Measurements from ENCODE around the gene ULK4. TPM values are rescaled to one million over a fixed set of nuclear protein-coding genes. Genes with fewer than 3 reads are reported as not detected.
"Not testable (repeated sequence)": the region's sequence is repeated elsewhere in the genome, so short reads cannot be mapped to it uniquely, and the experiment has no call there.

The ULK4 gene
- total RNA-seq, 1 experiment from 2014 or later, result 7.3 TPM

DNA sequence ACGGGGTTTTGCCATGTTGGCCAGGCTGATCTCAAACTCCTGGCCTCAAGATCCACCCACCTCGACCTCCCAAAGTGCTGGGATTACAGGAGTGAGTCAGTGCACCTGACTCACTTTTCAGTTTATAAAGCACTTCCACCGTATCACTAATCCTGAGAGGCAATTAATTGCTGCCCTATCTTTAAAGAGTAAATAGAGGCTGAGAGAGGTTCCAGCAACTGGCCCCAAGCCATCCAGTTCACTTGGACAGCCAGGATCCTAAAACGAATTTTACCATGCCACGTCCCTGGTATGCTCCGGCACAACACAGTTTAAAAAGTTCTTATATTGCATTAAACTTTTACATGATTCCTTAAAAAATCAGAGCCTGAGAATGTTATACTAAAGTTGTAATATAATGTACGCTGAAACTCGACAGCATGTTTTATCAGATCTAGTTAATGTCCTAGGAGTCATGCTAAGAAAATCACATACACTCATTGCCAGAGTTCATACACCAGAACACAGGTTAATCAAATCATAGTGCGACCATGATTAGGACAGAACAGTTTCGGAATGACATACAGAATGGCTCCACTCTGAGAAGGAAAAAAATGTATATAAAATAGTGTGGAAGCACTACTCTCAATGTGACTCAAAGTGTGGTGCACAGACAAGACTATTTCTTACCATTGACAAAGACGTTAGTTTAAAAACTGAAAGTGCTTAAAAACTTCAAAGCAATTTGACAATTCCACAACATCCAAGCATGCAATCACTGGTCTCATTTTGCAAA lies 125.4 kb downstream of the ULK4 start:
- in situ Hi-C loops (cut with HindIII; ENCODE audit: low pct_unique_long_range_greater_than_20kb, low sequenced_read_pairs), result no loop called here
- no peak for DNase-seq (ENCODE audit: low read depth)

GRCh38 chr3:41833628-41834027 lies 128.3 kb downstream of the ULK4 start:
- in situ Hi-C loops (cut with HindIII; ENCODE audit: low pct_unique_long_range_greater_than_20kb, low sequenced_read_pairs), result no loop called here
- DNase-seq (ENCODE audit: low read depth), result no peak

GRCh38 chr3:41819236-41819635 lies 142.7 kb downstream of the ULK4 start:
- in situ Hi-C loops (cut with HindIII; ENCODE audit: low pct_unique_long_range_greater_than_20kb, low sequenced_read_pairs), result no loop called here
- no peak for DNase-seq (ENCODE audit: low read depth)

GRCh38 chr3:41808618-41809017 lies 153.3 kb downstream of the ULK4 start:
- DNase-seq (ENCODE audit: low read depth), result no peak
- in situ Hi-C loops (cut with HindIII; ENCODE audit: low pct_unique_long_range_greater_than_20kb, low sequenced_read_pairs), result no loop called here

DNA sequence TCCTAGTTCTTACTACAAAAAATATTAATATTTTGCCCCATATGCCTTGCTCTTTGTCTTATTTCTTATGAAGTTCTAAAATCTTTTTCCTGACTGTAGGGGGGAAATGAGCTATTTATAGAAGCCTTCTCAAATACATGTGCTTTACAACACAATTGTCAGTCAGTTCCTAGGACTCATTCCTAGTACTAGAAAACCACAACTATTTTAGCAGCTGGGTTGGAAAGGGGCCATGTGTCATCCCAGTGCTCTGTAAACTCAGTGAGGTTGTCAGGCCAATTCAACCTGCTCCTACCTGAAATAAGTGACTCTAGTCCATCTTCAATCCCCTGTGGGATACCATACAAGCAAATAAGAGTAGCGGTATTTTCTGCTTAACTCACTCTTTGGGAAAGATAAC lies 153.8 kb downstream of the ULK4 start:
- DNase-seq (ENCODE audit: low read depth), result no peak

GRCh38 chr3:41794748-41795589 lies 166.9 kb downstream of the ULK4 start:
- DNase-seq (ENCODE audit: low read depth), result no peak
- in situ Hi-C loops (cut with HindIII; ENCODE audit: low pct_unique_long_range_greater_than_20kb, low sequenced_read_pairs), result no loop called here

More for the DNA sequence above, 153.8 kb downstream of the ULK4 start:
- in situ Hi-C loops (cut with HindIII; ENCODE audit: low pct_unique_long_range_greater_than_20kb, low sequenced_read_pairs), result no loop called here

GRCh38 chr3:41792806-41793205 lies 169.1 kb downstream of the ULK4 start:
- in situ Hi-C loops (cut with HindIII; ENCODE audit: low pct_unique_long_range_greater_than_20kb, low sequenced_read_pairs), result no loop called here
- DNase-seq (ENCODE audit: low read depth), result no peak

DNA sequence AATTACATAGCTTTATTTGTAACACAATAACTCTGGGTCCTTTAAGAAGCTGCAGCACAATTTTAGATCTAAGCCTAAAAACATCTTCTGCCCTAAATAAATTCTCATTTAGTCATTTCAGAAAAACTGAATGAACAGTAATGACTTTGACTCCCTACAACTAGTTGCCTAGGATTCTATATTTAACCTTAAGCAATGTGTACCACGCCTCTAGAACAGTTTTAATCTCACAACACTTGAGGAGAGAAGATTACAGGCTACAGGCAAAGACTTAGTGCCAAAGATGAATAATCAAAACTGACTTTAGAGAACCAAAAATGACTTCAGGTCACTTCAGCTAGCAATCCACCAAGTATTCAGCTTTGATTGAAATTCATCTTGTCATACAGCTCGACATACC lies 192.8 kb downstream of the ULK4 start:
- in situ Hi-C loops (cut with HindIII; ENCODE audit: low pct_unique_long_range_greater_than_20kb, low sequenced_read_pairs), result no loop called here

DNA sequence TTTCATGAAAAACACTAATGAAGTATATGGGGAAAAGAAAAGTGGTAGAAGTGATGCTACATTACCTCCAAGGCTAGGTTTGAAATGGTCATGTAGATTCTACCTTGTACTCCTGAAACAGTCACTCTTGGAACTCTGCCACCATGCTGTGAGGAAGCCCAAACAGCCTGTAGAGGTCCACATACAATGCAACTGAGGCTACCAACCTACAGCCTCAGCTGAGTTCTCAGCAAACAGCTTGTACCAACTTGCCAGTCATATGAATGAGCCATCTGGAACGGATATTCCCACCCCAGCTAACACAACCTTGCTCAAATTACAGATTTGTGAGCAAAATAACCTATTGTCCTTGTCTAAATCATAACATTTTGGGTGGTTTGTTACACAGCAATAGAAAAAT lies 193.5 kb downstream of the ULK4 start:
- DNase-seq (ENCODE audit: low read depth), result no peak
- in situ Hi-C loops (cut with HindIII; ENCODE audit: low pct_unique_long_range_greater_than_20kb, low sequenced_read_pairs), result no loop called here

More for the DNA sequence above, 192.8 kb downstream of the ULK4 start:
- no peak for DNase-seq (ENCODE audit: low read depth)

GRCh38 chr3:41762867-41763266 lies 199.0 kb downstream of the ULK4 start:
- DNase-seq (ENCODE audit: low read depth); in situ Hi-C loops (cut with HindIII; ENCODE audit: low pct_unique_long_range_greater_than_20kb, low sequenced_read_pairs): not testable (repeated sequence)

DNA sequence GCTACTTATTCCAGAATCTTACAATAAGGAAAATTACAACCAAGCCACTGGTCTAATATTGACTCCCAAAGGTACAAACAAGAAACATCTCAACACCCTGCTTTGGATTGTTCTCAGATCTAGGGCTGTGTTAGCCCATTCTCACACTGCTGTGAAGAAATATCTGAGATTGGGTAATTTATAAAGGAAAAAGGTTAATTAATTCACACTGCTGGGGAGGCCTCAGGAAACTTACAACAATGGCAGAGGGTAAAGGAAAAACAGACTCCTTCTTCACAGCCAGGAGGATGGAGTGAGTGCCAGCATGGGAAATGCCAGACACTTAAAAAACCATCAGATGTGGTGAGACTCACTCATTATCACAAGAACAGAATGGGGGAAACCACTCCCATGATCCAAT lies 208.3 kb downstream of the ULK4 start:
- in situ Hi-C loops (cut with HindIII; ENCODE audit: low pct_unique_long_range_greater_than_20kb, low sequenced_read_pairs), result no loop called here
- DNase-seq (ENCODE audit: low read depth), result no peak

DNA sequence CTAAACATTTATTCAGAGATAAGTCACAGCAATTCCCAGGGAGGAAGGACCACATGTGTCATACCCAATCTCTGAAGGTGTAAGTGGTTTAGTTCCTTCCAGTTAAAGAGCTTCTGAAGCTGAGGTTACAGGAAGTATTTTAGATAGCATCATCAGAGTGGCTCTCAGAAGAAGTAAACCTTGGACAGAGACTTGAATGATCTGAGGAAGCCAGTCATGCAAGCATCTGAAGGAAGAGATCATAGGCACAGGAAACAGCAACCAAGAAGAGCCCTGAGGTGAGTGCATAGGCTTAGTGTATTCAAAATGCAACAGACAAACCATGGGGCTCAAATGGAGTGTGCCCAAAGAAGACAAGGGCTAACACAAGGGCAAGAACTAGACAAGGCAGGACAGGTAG lies 210.3 kb downstream of the ULK4 start:
- in situ Hi-C loops (cut with HindIII; ENCODE audit: low pct_unique_long_range_greater_than_20kb, low sequenced_read_pairs), result no loop called here
- DNase-seq (ENCODE audit: low read depth), result no peak

- DNase-seq (ENCODE audit: low read depth), result no peak
- in situ Hi-C loops (cut with HindIII; ENCODE audit: low pct_unique_long_range_greater_than_20kb, low sequenced_read_pairs), result no loop called here
Observed at GRCh38 chr3:41749988-41750387, 211.9 kb downstream of the ULK4 start.

DNA sequence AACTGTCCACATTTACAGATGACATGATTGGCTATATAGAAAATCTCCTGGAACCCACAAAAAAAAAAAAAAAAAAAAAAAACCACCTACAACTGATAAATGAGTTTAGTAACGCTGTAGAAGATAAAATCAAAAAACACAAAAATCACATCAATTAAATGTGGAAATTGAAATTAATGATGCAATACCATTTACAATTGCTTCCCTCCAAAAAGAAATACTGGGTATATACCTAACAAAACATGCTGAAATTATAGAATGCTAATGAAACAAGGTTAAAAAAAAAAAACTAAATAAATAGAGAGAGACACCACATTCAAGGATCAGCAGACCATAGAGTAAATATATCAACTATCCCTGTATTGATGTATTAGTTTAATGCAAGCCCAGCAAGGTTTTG lies 215.7 kb downstream of the ULK4 start:
- in situ Hi-C loops (cut with HindIII; ENCODE audit: low pct_unique_long_range_greater_than_20kb, low sequenced_read_pairs), result no loop called here
- no peak for DNase-seq (ENCODE audit: low read depth)

DNA sequence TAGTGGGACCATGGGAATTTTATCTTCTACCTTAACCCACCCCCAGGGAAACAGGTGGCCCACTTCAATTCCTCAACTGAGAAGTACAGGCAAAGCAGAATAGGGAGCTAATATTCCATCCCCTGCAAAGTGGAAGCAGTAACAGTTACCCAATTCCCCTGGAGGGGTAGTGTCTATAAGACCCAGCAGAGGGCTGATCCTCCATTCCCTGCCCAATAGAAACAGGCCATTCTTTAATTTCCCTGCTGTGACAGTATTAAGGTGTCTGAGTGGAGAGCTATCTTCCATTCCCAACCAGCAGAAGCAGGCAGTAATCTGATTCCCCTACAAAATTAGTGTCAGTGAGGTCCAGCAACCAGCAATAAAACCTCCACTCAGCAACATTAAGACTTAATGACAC lies 219.8 kb downstream of the ULK4 start:
- in situ Hi-C loops (cut with HindIII; ENCODE audit: low pct_unique_long_range_greater_than_20kb, low sequenced_read_pairs), result no loop called here
- DNase-seq (ENCODE audit: low read depth), result no peak

DNA sequence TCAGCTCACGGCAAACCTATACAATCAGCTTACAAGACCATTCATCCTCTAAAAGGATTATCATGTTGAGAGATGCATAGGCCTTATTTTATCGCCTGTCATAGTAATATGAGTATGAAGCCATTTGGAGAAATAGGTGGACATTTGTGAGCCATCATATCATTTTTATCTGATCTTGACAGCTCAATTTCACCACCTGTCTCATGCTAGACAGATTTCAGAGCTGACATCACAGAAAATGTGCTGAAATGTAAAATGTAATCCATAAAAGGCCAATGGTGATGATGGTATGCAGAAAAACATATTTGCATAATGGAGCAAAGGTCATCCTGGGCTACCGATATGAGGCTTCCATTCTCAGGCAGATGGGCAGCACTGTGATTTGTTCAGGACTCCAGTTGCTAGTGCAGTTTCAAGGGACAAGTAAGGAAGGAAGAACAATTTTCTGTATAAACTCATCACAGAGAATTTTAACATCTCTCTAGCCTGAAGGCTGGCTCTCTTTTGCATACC lies 221.5 kb downstream of the ULK4 start:
- DNase-seq (ENCODE audit: low read depth), result no peak
- in situ Hi-C loops (cut with HindIII; ENCODE audit: low pct_unique_long_range_greater_than_20kb, low sequenced_read_pairs), result no loop called here

DNA sequence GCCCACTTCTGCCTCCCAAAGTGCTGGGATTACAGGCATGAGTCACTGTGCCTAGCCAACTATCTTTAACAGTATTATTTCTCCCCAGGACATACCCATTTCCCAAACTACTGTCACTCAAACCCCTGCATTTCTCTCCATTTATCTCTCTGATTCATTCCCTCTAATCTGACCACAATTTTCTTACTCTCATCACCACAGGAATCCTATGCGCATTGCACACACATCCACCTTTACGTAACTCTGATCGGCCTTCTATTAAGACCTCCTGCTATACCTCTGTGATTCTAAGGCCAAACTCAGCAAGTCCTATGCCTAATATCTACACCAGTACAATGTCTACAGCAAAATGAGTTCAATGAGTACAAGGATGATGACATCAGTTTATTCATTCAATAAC lies 235.0 kb downstream of the ULK4 start:
- no peak for DNase-seq (ENCODE audit: low read depth)
- in situ Hi-C loops (cut with HindIII; ENCODE audit: low pct_unique_long_range_greater_than_20kb, low sequenced_read_pairs), result no loop called here

DNA sequence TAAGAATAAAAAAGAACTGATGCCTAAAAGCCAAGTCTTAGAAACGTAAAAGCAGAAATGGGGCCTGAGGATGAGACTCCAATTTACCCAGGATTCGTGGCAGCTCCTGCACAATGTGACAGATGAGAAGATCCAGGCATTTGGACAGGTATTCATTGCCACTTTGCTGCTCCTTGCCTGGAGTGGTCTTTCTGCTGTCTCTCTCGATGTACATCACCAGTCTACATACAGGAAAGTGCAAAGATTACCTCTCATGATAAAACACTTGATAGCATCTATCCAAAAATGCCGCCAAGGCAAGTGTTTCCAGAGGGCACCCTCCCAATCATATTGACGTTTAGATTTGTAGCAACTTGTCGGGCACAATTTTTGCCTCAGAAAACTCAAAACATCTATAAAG lies 244.3 kb downstream of the ULK4 start:
- no peak for DNase-seq (ENCODE audit: low read depth)
- in situ Hi-C loops (cut with HindIII; ENCODE audit: low pct_unique_long_range_greater_than_20kb, low sequenced_read_pairs), result no loop called here

- in situ Hi-C loops (cut with HindIII; ENCODE audit: low pct_unique_long_range_greater_than_20kb, low sequenced_read_pairs), result no loop called here
Observed at GRCh38 chr3:41716471-41716870, 245.4 kb downstream of the ULK4 start.

More at GRCh38 chr3:41716471-41716870, 245.4 kb downstream of the ULK4 start:
- no peak for DNase-seq (ENCODE audit: low read depth)
